GM12892 (cell line): ENCODE results near the gene SLC5A12.

Experiments
- POLR2A ChIP-seq: IDR thresholded peaks from 2 replicates; pipeline ENCODE4 v1.6.1; 2011; ENCODE audit warnings: low read depth, low read length, control low read depth
- POLR2AphosphoS5 ChIP-seq: IDR thresholded peaks from 2 replicates; pipeline ENCODE4 v1.6.1; 2011; ENCODE audit warnings: low read depth, low read length, control low read depth
- TAF1 ChIP-seq: IDR thresholded peaks from 2 replicates; pipeline ENCODE4 v1.6.1; 2011; ENCODE audit warnings: low read depth, mild to moderate bottlenecking, control low read depth, low read length, borderline replicate concordance

- TF ChIP-seq POLR2A (no peak), POLR2AphosphoS5 (no peak), TAF1 (no peak)
Observed at GRCh38 chr11:26677566-26677965, 44.3 kb downstream of the SLC5A12 start.
